Hepatocyte (in vitro differentiated cells): ENCODE results near the gene TBXT. TPM values are rescaled to one million over a fixed set of nuclear protein-coding genes. Genes with fewer than 3 reads are reported as not detected.
A peak's percentile ranks its signal among the peaks of the same experiment; 100 is the strongest.

Experiments used
- DNase-seq: peaks from one replicate; pipeline ENCODE4 v3.0.0-alpha.2; 2016; ENCODE audit warnings: low spot score
- H2AFZ ChIP-seq: fragments of 200-600 bp; sonication (generic); 2 replicates; pipeline ENCODE4 v1.6.0; 2016; ENCODE audit warnings: antibody characterized with exemption, mild to moderate bottlenecking
- H3K27ac ChIP-seq: fragments of 200-600 bp; sonication (generic); 2 replicates; pipeline ENCODE4 v1.5.1; 2016; ENCODE audit warnings: mild to moderate bottlenecking
- H3K27me3 ChIP-seq: fragments of 200-600 bp; sonication (generic); 2 replicates; pipeline ENCODE4 v1.6.1; 2016
- H3K36me3 ChIP-seq: fragments of 200-600 bp; sonication (generic); replicated peaks from 2 replicates; pipeline ENCODE4 v1.5.1; 2016; ENCODE audit warnings: low read depth; ENCODE audit not compliant: insufficient read depth
- H3K4me1 ChIP-seq: fragments of 200-600 bp; sonication (generic); 2 replicates; pipeline ENCODE4 v1.5.1; 2016; ENCODE audit warnings: mild to moderate bottlenecking, moderate library complexity; ENCODE audit not compliant: insufficient read depth
- H3K4me2 ChIP-seq: fragments of 200-600 bp; sonication (generic); 2 replicates; pipeline ENCODE4 v1.6.0; 2016
- H3K4me3 ChIP-seq: fragments of 200-600 bp; sonication (generic); 2 replicates; pipeline ENCODE4 v1.5.1; 2016; ENCODE audit warnings: mild to moderate bottlenecking
- H3K79me2 ChIP-seq: fragments of 200-600 bp; sonication (generic); 2 replicates; pipeline ENCODE4 v1.6.0; 2017; ENCODE audit warnings: mild to moderate bottlenecking
- H3K9me2 ChIP-seq: fragments of 200-600 bp; sonication (generic); replicated peaks from 2 replicates; pipeline ENCODE4 v1.6.0; 2017; ENCODE audit warnings: mild to moderate bottlenecking; ENCODE audit not compliant: insufficient read depth
- H3K9me3 ChIP-seq: fragments of 200-600 bp; sonication (generic); 2 replicates; pipeline ENCODE4 v1.5.1; 2016; ENCODE audit warnings: low read depth, mild to moderate bottlenecking
- H4K20me1 ChIP-seq: fragments of 200-600 bp; sonication (generic); 2 replicates; pipeline ENCODE4 v1.6.0; 2016; ENCODE audit warnings: mild to moderate bottlenecking; ENCODE audit not compliant: insufficient read depth, poor library complexity, severe bottlenecking
- EZH2 ChIP-seq: fragments of 200-600 bp; sonication (generic); IDR thresholded peaks from 2 replicates; pipeline ENCODE4 v1.6.1; 2016; ENCODE audit warnings: antibody characterized with exemption, mild to moderate bottlenecking, borderline replicate concordance
- EZH2phosphoT487 ChIP-seq: fragments of 200-600 bp; sonication (generic); IDR thresholded peaks from one replicate; pipeline ENCODE4 v1.6.1; 2018; ENCODE audit warnings: antibody characterized with exemption, mild to moderate bottlenecking, low read depth, moderate library complexity; ENCODE audit not compliant: unreplicated experiment, severe bottlenecking
- WGBS: methylation state at CpG from one replicate; pipeline ENCODE4 v1.1.6; 2016; ENCODE audit warnings: low lambda C conversion rate; ENCODE audit errors: missing lambda C conversion rate; 5-methylcytosine and 5-hydroxymethylcytosine counted together
- polyA plus RNA-seq: library from polyadenylated mRNA; unstranded; fragments of >200 nt; fragmentation: Nextera tagmentation; extraction: Ambion mirVana; gene quantifications from 2 replicates; pipeline ENCODE4 v1.2.1, GENCODE V29; 2016
- total RNA-seq: library from RNA; depleted of rRNA; stranded (reverse); fragments of >200 nt; gene quantifications from 2 replicates; pipeline ENCODE4 v1.2.3, GENCODE V29; 2014
- TF ChIP-seq, protein P1 (sequence below): fragments of 200-600 bp; sonication (generic); IDR thresholded peaks from 2 replicates; pipeline ENCODE4 v1.5.1; 2016; ENCODE audit warnings: antibody characterized with exemption, mild to moderate bottlenecking; ENCODE audit not compliant: poor library complexity

TBXT gene
- total and polyA plus RNA-seq, 2 experiments from 2014 or later = 0.13 TPM; not detected in 1

GRCh38 chr6:166167258-166167731 lies 356 bp downstream of the TBXT start:
- no peaks in the 10 kb centered on the region for H3K9me2 ChIP-seq
- peaks cover 97% of the 10 kb centered on the region for H3K27me3 ChIP-seq
- no peak for DNase-seq
- TF ChIP-seq EZH2phosphoT487 (no peak), EZH2 (no peak)
- TF ChIP-seq, protein P1, sequence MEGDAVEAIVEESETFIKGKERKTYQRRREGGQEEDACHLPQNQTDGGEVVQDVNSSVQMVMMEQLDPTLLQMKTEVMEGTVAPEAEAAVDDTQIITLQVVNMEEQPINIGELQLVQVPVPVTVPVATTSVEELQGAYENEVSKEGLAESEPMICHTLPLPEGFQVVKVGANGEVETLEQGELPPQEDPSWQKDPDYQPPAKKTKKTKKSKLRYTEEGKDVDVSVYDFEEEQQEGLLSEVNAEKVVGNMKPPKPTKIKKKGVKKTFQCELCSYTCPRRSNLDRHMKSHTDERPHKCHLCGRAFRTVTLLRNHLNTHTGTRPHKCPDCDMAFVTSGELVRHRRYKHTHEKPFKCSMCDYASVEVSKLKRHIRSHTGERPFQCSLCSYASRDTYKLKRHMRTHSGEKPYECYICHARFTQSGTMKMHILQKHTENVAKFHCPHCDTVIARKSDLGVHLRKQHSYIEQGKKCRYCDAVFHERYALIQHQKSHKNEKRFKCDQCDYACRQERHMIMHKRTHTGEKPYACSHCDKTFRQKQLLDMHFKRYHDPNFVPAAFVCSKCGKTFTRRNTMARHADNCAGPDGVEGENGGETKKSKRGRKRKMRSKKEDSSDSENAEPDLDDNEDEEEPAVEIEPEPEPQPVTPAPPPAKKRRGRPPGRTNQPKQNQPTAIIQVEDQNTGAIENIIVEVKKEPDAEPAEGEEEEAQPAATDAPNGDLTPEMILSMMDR = no peak
- H2AFZ ChIP-seq = no peak overlapping the region
- H3K27ac ChIP-seq = no peak overlapping the region
- H3K79me2 ChIP-seq = no peaks in the 10 kb centered on the region
- no peaks in the 10 kb centered on the region for H3K36me3 ChIP-seq
- H3K4me1 ChIP-seq = peaks cover 25% of the 10 kb centered on the region
- H3K4me3 ChIP-seq = no peak overlapping the region
- WGBS = under 1% methylated on average over 40 of the region's 44 CpGs
- peak overlapping the region; percentile 84 for H3K4me2 ChIP-seq
- H4K20me1 ChIP-seq = no peaks in the 10 kb centered on the region
- no peaks in the 10 kb centered on the region for H3K9me3 ChIP-seq

GRCh38 chr6:166166314-166167257 lies 1.1 kb downstream of the TBXT start:
- Histone ChIP-seq H3K4me2 (peak overlapping the region; percentile 84), H3K79me2 (no peaks in the 10 kb centered on the region), H3K4me1 (peaks cover 25% of the 10 kb centered on the region), H3K36me3 (no peaks in the 10 kb centered on the region), H2AFZ (no peak overlapping the region), H3K9me2 (no peaks in the 10 kb centered on the region), H3K9me3 (no peaks in the 10 kb centered on the region), H3K4me3 (no peak overlapping the region), H4K20me1 (no peaks in the 10 kb centered on the region), H3K27ac (no peak overlapping the region), H3K27me3 (peaks cover 90% of the 10 kb centered on the region)
- no peak for DNase-seq
- TF ChIP-seq EZH2 = peak; percentile 18
- TF ChIP-seq, protein P1 = no peak
- peak; percentile 80 for TF ChIP-seq EZH2phosphoT487
- WGBS = 2% methylated on average over 58 of the region's 63 CpGs

GRCh38 chr6:166165558-166166313 lies 1.9 kb downstream of the TBXT start:
- peaks cover 25% of the 10 kb centered on the region for H3K4me1 ChIP-seq
- no peak overlapping the region for H3K4me2 ChIP-seq
- H3K27ac ChIP-seq = no peak overlapping the region
- peaks cover 81% of the 10 kb centered on the region for H3K27me3 ChIP-seq
- H3K9me2 ChIP-seq = no peaks in the 10 kb centered on the region
- H2AFZ ChIP-seq = no peak overlapping the region
- no peaks in the 10 kb centered on the region for H3K79me2 ChIP-seq
- H4K20me1 ChIP-seq = no peaks in the 10 kb centered on the region
- H3K4me3 ChIP-seq = no peak overlapping the region
- H3K36me3 ChIP-seq = no peaks in the 10 kb centered on the region
- TF ChIP-seq EZH2phosphoT487 (peak; percentile 19), EZH2 (peak; percentile 93)
- TF ChIP-seq, protein P1 = no peak
- no peak for DNase-seq
- 8% methylated on average over 23 of the region's 23 CpGs for whole genome bisulfite sequencing
- no peaks in the 10 kb centered on the region for H3K9me3 ChIP-seq
